ENCODE data around the gene WNK3.

GRCh38 chrX:54194982-54195588, 162.8 kb downstream of the WNK3 start:
- no peak for TF ChIP-seq CTCF (IDR thresholded peaks at IDR 0.05)
- no peak for TF ChIP-seq POLR2A (IDR thresholded peaks at IDR 0.05)

All from lower leg skin (tissue), 3 donors.